Naive thymus-derived CD4-positive, alpha-beta T cell (primary cell): ENCODE measurements around the gene COTL1. TPM values are rescaled to one million over a fixed set of nuclear protein-coding genes. Genes with fewer than 3 reads are reported as not detected.

Experiments used
- ATAC-seq: fragments of 150-1000 bp; cut with Tn5 transposase; 2 replicates; pipeline ENCODE4 v1.10.0; 2021; ENCODE audit warnings: mild to moderate bottlenecking, moderate library complexity
- CTCF ChIA-PET: fragments of 350-600 bp; sonication (Branson Sonifier 250); formaldehyde crosslinking; loops from one replicate; lab custom pipeline; 2021; ENCODE audit warnings: antibody characterized with exemption; lab: Charles Lee
- POLR2A ChIA-PET: fragments of 350-600 bp; sonication (Branson Sonifier 250); formaldehyde crosslinking; loops from one replicate; lab custom pipeline; 2021; ENCODE audit warnings: antibody characterized with exemption, inconsistent platforms; lab: Charles Lee
- DNase-seq, 9 donors: peaks; one replicate each; pipeline versions ENCODE4 v3.0.0 to v3.0.0-alpha.2; 2020 to 2022; ENCODE audit warnings: mixed read lengths in 1 of 9
- H3K27ac ChIP-seq: one replicate; pipeline ENCODE4 v1.7.0; 2013; ENCODE audit warnings: mild to moderate bottlenecking, low read depth, low read length, moderate library complexity
- H3K27me3 ChIP-seq, 2 donors: one replicate each; pipeline ENCODE4 v1.7.0; 2013; ENCODE audit warnings: low read length in 2 of 2, mild to moderate bottlenecking in 2 of 2, moderate library complexity in 2 of 2; ENCODE audit not compliant: control insufficient read depth in 2 of 2, insufficient read depth in 2 of 2
- H3K36me3 ChIP-seq, 3 experiments: 1 replicate in 2 of 3; 2 replicates in 1 of 3; pipeline ENCODE4 v1.7.0; 2013; ENCODE audit warnings: low read length in 3 of 3, mild to moderate bottlenecking in 3 of 3, moderate library complexity in 1 of 3; ENCODE audit not compliant: insufficient read depth in 3 of 3, control insufficient read depth in 2 of 3
- H3K4me1 ChIP-seq, 2 donors: one replicate each; pipeline ENCODE4 v1.7.0; 2013; ENCODE audit warnings: low read length in 2 of 2, mild to moderate bottlenecking in 2 of 2, moderate library complexity in 1 of 2; ENCODE audit not compliant: control insufficient read depth in 2 of 2, insufficient read depth in 2 of 2
- H3K4me3 ChIP-seq: 2 replicates; pipeline ENCODE4 v1.7.0; 2013; ENCODE audit warnings: mild to moderate bottlenecking, low read length
- H3K9me3 ChIP-seq, 3 experiments: 1 replicate in 2 of 3; 2 replicates in 1 of 3; pipeline ENCODE4 v1.7.0; 2013; ENCODE audit warnings: low read length in 3 of 3; ENCODE audit not compliant: control insufficient read depth in 2 of 3
- H3K27ac Mint-ChIP-seq, 9 donors: one replicate each; pipeline ENCODE4 v1.8.0; 2020 to 2022; ENCODE audit warnings: mixed read lengths in 9 of 9, mild to moderate bottlenecking in 8 of 9, moderate library complexity in 5 of 9, inconsistent platforms in 2 of 9
- H3K27me3 Mint-ChIP-seq, 5 donors: one replicate each; pipeline ENCODE4 v1.8.0; 2021 to 2022; ENCODE audit warnings: mixed read lengths in 5 of 5, mild to moderate bottlenecking in 1 of 5
- H3K36me3 Mint-ChIP-seq, 5 donors: one replicate each; pipeline ENCODE4 v1.8.0; 2020 to 2022; ENCODE audit warnings: mixed read lengths in 5 of 5, mild to moderate bottlenecking in 3 of 5, inconsistent platforms in 1 of 5
- H3K4me1 Mint-ChIP-seq, 7 donors: one replicate each; pipeline ENCODE4 v1.8.0; 2020 to 2022; ENCODE audit warnings: mixed read lengths in 7 of 7, mild to moderate bottlenecking in 3 of 7, inconsistent platforms in 1 of 7
- H3K4me3 Mint-ChIP-seq, 10 donors: one replicate each; pipeline ENCODE4 v1.8.0; 2020 to 2022; ENCODE audit warnings: mild to moderate bottlenecking in 10 of 10, mixed read lengths in 10 of 10, moderate library complexity in 6 of 10, inconsistent platforms in 2 of 10
- H3K9me3 Mint-ChIP-seq, 11 donors: one replicate each; pipeline ENCODE4 v1.8.0; 2020 to 2022; ENCODE audit warnings: mixed read lengths in 11 of 11, mild to moderate bottlenecking in 4 of 11, inconsistent platforms in 1 of 11, moderate library complexity in 1 of 11
- intact Hi-C, 2 donors: fragments of 100-400 bp; cut with micrococcal nuclease; formaldehyde crosslinking; loops; one replicate each; pipeline ENCODE4 v1.15.1; 2023
- polyA plus RNA-seq, 2 donors: library from polyadenylated mRNA; unstranded; fragments of 300-500 nt; fragmentation: Illumina TruSeq; gene quantifications; one replicate each; pipeline ENCODE4 v1.2.3, GENCODE V29; 2021
- total RNA-seq, 6 experiments: library from RNA in 5 of 6; stranded (reverse) in 5 of 6; gene quantifications; 1 replicate in 5 of 6; 2 replicates in 1 of 6; pipeline ENCODE4 v1.2.3 and lab custom pipeline; 2021 to 2026

The COTL1 gene
- total and polyA plus RNA-seq, 7 experiments from 2014 or later: 84.2 to 704 (median 268) TPM

DNA sequence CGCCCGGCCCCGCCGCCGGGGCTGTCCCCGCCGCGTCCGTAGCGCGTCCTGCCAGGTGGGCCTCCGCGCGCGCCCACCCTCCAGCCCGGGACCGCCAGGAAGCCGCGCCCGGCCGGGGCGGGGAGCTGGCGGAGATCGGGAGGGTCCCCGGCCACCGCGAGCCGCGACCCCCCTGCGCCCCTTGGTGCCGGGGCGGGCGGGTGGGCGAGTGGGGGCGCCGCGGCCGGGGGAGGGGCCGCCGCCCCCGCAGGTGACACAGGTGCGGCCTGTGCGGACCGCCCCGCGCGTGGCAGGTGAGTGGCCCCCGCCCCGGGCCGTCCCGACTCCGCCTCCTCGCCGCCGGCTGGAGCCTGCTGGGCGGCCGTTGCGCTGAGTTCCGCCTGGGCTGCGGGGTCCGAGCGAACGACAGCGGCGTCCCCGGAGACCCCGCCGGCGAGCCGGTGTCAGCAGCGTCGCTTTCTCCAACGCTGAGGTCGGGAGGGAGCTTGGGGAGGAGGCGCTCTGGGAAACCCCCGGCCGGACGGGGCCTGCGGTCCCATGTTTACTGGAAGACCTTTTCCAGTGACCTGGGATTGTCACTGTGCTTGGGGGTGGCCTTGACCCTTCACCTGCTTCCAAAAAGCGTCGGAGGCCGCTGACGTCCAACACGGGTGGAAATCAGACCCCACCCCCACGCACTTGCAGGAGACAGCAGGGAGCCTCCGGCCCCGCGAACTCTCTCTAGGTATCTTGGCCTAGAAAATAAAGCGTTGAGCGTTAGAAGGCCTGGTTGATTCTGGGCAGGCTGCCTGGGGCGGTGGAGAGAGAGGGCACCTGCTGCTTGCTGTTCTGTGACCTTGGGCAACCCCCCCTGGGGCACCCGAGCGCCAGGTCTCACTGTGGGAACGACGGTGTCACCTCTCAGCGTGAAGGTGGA, 31.0 kb upstream of the COTL1 start:
- peak overlapping the region; percentile 81 for H3K27ac ChIP-seq
- ChIA-PET POLR2A (interaction anchor here (0.7 to 2.4 kb wide), 12 partner anchors 10 to 144 kb away, joined by 3 to 11 read pairs (median 3); partner anchors contain the start of gene MEAK7), CTCF (no interaction called here)
- Mint-ChIP-seq H3K36me3 (peaks cover 5 to 27% (median 18%) of the 10 kb centered on the region in 5 donors), H3K4me3 (peak overlapping the region; percentile 80 to 92 (median 86)), H3K27ac (peak overlapping the region; percentile 77 to 91 (median 86)), H3K4me1 (peaks cover 40 to 60% (median 56%) of the 10 kb centered on the region in 7 donors), H3K27me3 (peaks cover 0 to 31% (median 0%) of the 10 kb centered on the region in 5 donors), H3K9me3 (peaks cover 0 to 5% (median 0%) of the 10 kb centered on the region in 11 donors)
- H3K9me3 ChIP-seq: no peaks in the 10 kb centered on the region
- H3K36me3 ChIP-seq: peaks cover 0 to 24% (median 0%) of the 10 kb centered on the region in 3 experiments
- ATAC-seq (peak; percentile 59), DNase-seq (peak in 7 of 9 donors; percentile 31 to 59 (median 34))
- intact Hi-C loops: loop anchor here in 1 of 2 donors (2.0 to 10.0 kb wide), 3 partner anchors 24 to 532 kb away; partner anchors contain the start of genes KIAA0513 and MBTPS1
- peaks cover 23 to 49% of the 10 kb centered on the region in 2 donors for H3K4me1 ChIP-seq
- no peaks in the 10 kb centered on the region for H3K27me3 ChIP-seq
- H3K4me3 ChIP-seq: peak overlapping the region; percentile 73

DNA sequence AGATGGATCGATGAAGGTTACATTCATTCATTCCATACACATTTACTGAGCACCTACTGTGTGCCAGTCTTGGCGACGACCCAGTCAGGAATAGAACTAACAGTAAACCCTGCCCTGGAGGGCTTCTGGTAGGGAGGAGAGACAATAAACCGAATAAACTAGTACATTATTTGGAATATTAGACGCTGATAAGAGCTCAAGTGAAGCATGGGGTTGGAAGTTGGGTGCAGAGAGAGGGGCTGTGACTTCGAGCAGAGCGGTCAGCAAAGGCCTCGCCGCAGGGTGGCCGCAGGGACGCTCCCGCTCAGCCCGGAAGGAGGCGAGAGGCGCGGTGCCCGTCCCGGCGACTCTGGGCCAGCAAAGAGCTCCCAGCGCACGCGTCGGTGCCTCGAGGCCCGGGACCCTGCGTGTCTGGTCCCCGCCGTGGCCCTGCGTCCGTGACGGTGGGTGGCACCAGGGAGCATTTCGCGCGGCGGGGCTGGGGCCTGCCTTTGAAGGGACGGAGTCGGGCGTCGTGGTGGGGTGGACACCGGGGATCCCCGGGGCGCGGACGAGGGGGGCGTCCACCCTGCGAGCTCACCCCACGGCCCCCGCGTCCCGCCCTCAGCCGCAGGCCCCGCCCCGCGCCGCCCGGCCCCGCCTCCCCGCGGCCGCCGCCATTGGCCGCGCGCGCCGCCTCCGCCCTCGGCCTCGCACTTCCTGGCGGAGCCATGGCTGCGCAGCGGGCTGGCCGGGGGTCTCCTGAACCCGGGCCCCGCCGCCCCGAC, 30.1 kb upstream of the COTL1 start, which contains the start of gene KLHL36:
Gene KLHL36 (plus strand): TSS at position 684 of the 767 bp plus-strand sequence. CDS start 2,357 bp downstream, outside the sequence.
- Histone ChIP-seq H3K27ac (peak within 1 kb of the TSS; percentile 81), H3K4me1 (peaks cover 19 to 41% of the 10 kb centered on the region in 2 donors), H3K36me3 (peaks cover 0 to 21% (median 0%) of the 10 kb centered on the region in 3 experiments), H3K4me3 (peak within 1 kb of the TSS; percentile 73), H3K9me3 (no peaks in the 10 kb centered on the region), H3K27me3 (no peaks in the 10 kb centered on the region)
- H3K36me3 Mint-ChIP-seq: peaks cover 5 to 26% (median 18%) of the 10 kb centered on the region in 5 donors
- H3K27me3 Mint-ChIP-seq: peaks cover 0 to 35% (median 0%) of the 10 kb centered on the region in 5 donors
- intact Hi-C loops: loop anchor here in 1 of 2 donors (2.0 to 10.0 kb wide), 3 partner anchors 25 to 531 kb away; partner anchors contain the start of genes KIAA0513 and MBTPS1
- peak within 1 kb of the TSS; percentile 86 to 98 (median 93) for H3K4me3 Mint-ChIP-seq
- H3K27ac Mint-ChIP-seq: peak within 1 kb of the TSS; percentile 85 to 99 (median 92)
- H3K9me3 Mint-ChIP-seq: peaks cover 0 to 5% (median 0%) of the 10 kb centered on the region in 11 donors
- peaks cover 38 to 54% (median 49%) of the 10 kb centered on the region in 7 donors for H3K4me1 Mint-ChIP-seq
- CTCF ChIA-PET: interaction anchor here (0.6 kb wide), 2 partner anchors 17 to 79 kb away, joined by 3 read pairs; no protein-coding TSS in a partner anchor
- ATAC-seq (peak; percentile 92), DNase-seq (peak; percentile 59 to 89 (median 70))
- POLR2A ChIA-PET: interaction anchor here (0.7 to 2.4 kb wide), 11 partner anchors 11 to 143 kb away, joined by 3 to 11 read pairs (median 4); partner anchors contain the start of gene MEAK7

DNA sequence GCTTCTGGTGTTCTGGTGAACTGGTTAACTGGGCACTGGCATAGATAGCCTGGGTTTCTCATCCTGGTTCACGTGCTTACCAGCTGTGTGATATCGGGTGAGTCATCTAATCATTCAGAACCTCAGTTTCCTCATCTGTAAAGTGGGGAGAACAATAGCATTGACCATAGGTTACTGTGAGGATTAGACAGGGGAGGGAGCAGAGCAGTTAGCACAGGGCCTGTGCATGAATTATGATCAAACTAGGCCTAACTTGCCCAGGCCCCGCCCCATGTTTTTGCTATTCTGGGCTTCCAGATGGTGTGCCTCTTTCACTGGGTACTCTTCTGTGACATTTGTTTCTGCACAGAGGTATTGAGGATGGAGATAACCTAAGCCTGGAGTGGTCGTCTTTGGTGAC, 25.8 kb upstream of the COTL1 start:
- Mint-ChIP-seq H3K9me3 (peaks cover 0 to 5% (median 0%) of the 10 kb centered on the region in 11 donors), H3K27me3 (peaks cover 0 to 41% (median 0%) of the 10 kb centered on the region in 5 donors), H3K4me1 (peaks cover 41 to 49% (median 48%) of the 10 kb centered on the region in 7 donors), H3K4me3 (no peak overlapping the region), H3K36me3 (peaks cover 0 to 4% (median 0%) of the 10 kb centered on the region in 5 donors), H3K27ac (peak overlapping the region in 2 of 9 donors; percentile 35 to 49)
- H3K9me3 ChIP-seq: no peaks in the 10 kb centered on the region
- H3K4me1 ChIP-seq: peaks cover 7 to 37% of the 10 kb centered on the region in 2 donors
- intact Hi-C loops: loop anchor here in 1 of 2 donors (10.0 kb wide), 1 partner anchor 381 kb away; the partner anchor contains the start of gene KIAA0513
- no peaks in the 10 kb centered on the region for H3K36me3 ChIP-seq
- DNase-seq (no peak), ATAC-seq (no peak)
- no peak overlapping the region for H3K4me3 ChIP-seq
- ChIA-PET POLR2A (interaction anchor here (0.9 to 1.4 kb wide), 3 partner anchors 26 to 86 kb away, joined by 3 read pairs; no protein-coding TSS in a partner anchor), CTCF (interaction anchor here (1.9 kb wide), 1 partner anchor 29 kb away, joined by 9 read pairs; no protein-coding TSS in a partner anchor)
- no peak overlapping the region for H3K27ac ChIP-seq
- no peaks in the 10 kb centered on the region for H3K27me3 ChIP-seq

DNA sequence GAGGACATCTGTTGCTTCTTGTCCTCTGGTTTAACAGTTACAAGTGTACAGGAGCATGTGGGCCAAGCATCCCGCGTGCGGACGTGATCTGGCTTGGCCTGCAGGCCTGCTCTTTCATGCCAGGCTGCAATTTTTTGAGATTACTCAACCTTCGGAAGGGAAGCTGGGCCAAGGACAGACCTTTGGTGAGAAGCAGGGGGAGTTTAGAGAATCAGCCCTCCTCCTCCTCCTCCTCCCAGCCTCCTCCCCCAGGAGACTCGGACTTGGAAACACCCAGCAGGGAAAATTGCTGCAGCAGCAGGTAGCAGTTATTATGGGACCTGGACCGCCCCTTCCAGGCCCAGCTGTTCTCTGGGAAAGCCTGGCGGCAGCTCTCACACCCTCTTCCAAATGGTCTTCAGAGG, 25.3 kb upstream of the COTL1 start:
- ATAC-seq: no peak
- Mint-ChIP-seq H3K36me3 (peaks cover 0 to 4% (median 0%) of the 10 kb centered on the region in 5 donors), H3K4me1 (peaks cover 41 to 54% (median 52%) of the 10 kb centered on the region in 7 donors), H3K27me3 (peaks cover 0 to 41% (median 0%) of the 10 kb centered on the region in 5 donors), H3K4me3 (no peak overlapping the region), H3K27ac (no peak overlapping the region), H3K9me3 (peaks cover 0 to 7% (median 0%) of the 10 kb centered on the region in 11 donors)
- H3K9me3 ChIP-seq: no peaks in the 10 kb centered on the region
- no peak overlapping the region for H3K27ac ChIP-seq
- peaks cover 7 to 40% of the 10 kb centered on the region in 2 donors for H3K4me1 ChIP-seq
- H3K36me3 ChIP-seq: no peaks in the 10 kb centered on the region
- H3K4me3 ChIP-seq: no peak overlapping the region
- intact Hi-C loops: loop anchor here in 1 of 2 donors (10.0 kb wide), 1 partner anchor 382 kb away; the partner anchor contains the start of gene KIAA0513
- DNase-seq: no peak
- no peaks in the 10 kb centered on the region for H3K27me3 ChIP-seq
- ChIA-PET POLR2A (interaction anchor here (0.9 to 1.6 kb wide), 4 partner anchors 15 to 89 kb away, joined by 3 to 6 read pairs (median 3); no protein-coding TSS in a partner anchor), CTCF (interaction anchor here (1.9 to 3.0 kb wide), 2 partner anchors 21 to 29 kb away, joined by 9 to 11 read pairs; no protein-coding TSS in a partner anchor)

DNA sequence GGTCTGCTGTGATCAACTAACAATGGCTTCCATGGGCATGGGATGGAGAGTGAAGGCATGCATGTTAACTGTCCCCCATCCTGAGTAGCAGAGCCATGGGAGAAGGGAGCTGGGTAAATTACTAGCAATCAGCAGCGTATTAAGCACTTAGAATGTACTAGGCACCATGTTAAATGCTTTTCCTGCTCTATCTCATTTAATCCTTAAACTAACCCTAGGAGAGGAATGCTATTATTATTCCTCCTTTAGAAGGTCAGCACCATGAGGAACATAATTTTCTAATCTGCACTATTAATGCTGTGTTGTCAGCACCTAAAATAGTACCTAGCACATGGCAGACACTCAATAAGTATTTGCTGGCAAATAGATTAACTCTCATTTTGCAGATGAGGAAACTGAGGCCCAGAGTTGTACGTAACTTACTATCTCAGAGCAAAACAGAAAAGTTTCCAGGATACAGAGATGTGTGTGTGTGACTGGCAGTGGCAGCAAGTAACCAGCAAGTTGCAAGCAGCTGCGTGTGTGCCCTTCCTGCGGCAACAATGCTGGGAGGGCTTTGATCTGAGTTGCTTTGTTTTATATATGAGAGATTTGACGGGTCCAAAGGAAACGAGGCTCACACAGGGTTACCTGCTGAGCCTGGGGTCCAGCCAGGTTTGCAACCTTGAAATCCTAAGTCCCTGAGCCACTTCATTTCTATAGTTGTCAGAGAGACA, 23.9 kb upstream of the COTL1 start:
- Histone ChIP-seq H3K4me1 (peaks cover 7 to 37% of the 10 kb centered on the region in 2 donors), H3K36me3 (no peaks in the 10 kb centered on the region), H3K9me3 (no peaks in the 10 kb centered on the region), H3K4me3 (peak overlapping the region; percentile 17), H3K27ac (peak overlapping the region; percentile 52), H3K27me3 (no peaks in the 10 kb centered on the region)
- intact Hi-C loops: loop anchor here in 1 of 2 donors (1.0 to 10.0 kb wide), 3 partner anchors 10 to 383 kb away; partner anchors contain the start of gene KIAA0513
- peak overlapping the region; percentile 59 to 90 (median 83) for H3K27ac Mint-ChIP-seq
- peaks cover 40 to 60% (median 58%) of the 10 kb centered on the region in 7 donors for H3K4me1 Mint-ChIP-seq
- ATAC-seq: peak; percentile 48
- peaks cover 0 to 4% (median 0%) of the 10 kb centered on the region in 11 donors for H3K9me3 Mint-ChIP-seq
- CTCF ChIA-PET: interaction anchor here (0.7 to 3.0 kb wide), 6 partner anchors 19 to 131 kb away, joined by 3 to 11 read pairs (median 4); no protein-coding TSS in a partner anchor
- peak in 7 of 9 donors; percentile 30 to 61 (median 45) for DNase-seq
- peak overlapping the region; percentile 64 to 84 (median 74) for H3K4me3 Mint-ChIP-seq
- peaks cover 0 to 1% (median 0%) of the 10 kb centered on the region in 5 donors for H3K36me3 Mint-ChIP-seq
- POLR2A ChIA-PET: interaction anchor here (0.6 to 1.6 kb wide), 9 partner anchors 10 to 137 kb away, joined by 3 to 6 read pairs (median 3); no protein-coding TSS in a partner anchor
- peaks cover 0 to 37% (median 0%) of the 10 kb centered on the region in 5 donors for H3K27me3 Mint-ChIP-seq
